ENCODE data around the gene ERCC8. TPM values are rescaled to one million over a fixed set of nuclear protein-coding genes. Genes with fewer than 3 reads are reported as not detected.
"Not testable (repeated sequence)": the region's sequence is repeated elsewhere in the genome, so short reads cannot be mapped to it uniquely, and the experiment has no call there.

Gene ERCC8
- total and polyA plus RNA-seq, 2 experiments from 2014 or later: 21.6 to 53.9 TPM

GRCh38 chr5:60860572-60860971 is 84.3 kb downstream of the ERCC8 start:
- H3K4me1 ChIP-seq (ENCODE audit: insufficient read depth); ATAC-seq; H2AFZ ChIP-seq; H3F3A ChIP-seq (replicated peaks; ENCODE audit: low read depth); H3K4me3 Mint-ChIP-seq; H3K27ac Mint-ChIP-seq; H4K20me1 ChIP-seq (replicated peaks; ENCODE audit: insufficient read depth); H3K9me2 ChIP-seq (ENCODE audit: insufficient read depth); H3K4me2 ChIP-seq; H3K27ac ChIP-seq (ENCODE audit: low read depth); H3K4me1 Mint-ChIP-seq; H3K27me3 Mint-ChIP-seq (ENCODE audit: insufficient read depth, low read depth, poor library complexity); H3K4me3 ChIP-seq; DNase-seq (ENCODE audit: low spot score); H3K27me3 ChIP-seq (ENCODE audit: insufficient read depth); H3K79me2 ChIP-seq (replicated peaks; ENCODE audit: insufficient read depth); H3K36me3 ChIP-seq (ENCODE audit: insufficient read depth): not testable (repeated sequence)
- H3K9me3 Mint-ChIP-seq: peaks cover 38% of the 10 kb centered on the region
- peaks cover 22% of the 10 kb centered on the region; the same call in 2 of the 3 replicates for H3K36me3 Mint-ChIP-seq (ENCODE audit: low read depth)

- Histone ChIP-seq H4K20me1 (replicated peaks; ENCODE audit: insufficient read depth) (no peaks in the 10 kb centered on the region), H3K4me2 (no peak overlapping the region), H3K4me1 (ENCODE audit: insufficient read depth) (peaks cover 10% of the 10 kb centered on the region; the same call in 1 of the 2 replicates), H3K27me3 (ENCODE audit: insufficient read depth) (no peaks in the 10 kb centered on the region), H3K79me2 (replicated peaks; ENCODE audit: insufficient read depth) (no peaks in the 10 kb centered on the region), H3K9me2 (ENCODE audit: insufficient read depth) (peaks cover 10% of the 10 kb centered on the region), H3F3A (replicated peaks; ENCODE audit: low read depth) (no peaks in the 10 kb centered on the region), H3K36me3 (ENCODE audit: insufficient read depth) (0 out of 2 replicates have a peak, but pooled peaks cover 5% of the 10 kb centered on the region), H3K4me3 (no peak overlapping the region), H2AFZ (no peak overlapping the region), H3K27ac (ENCODE audit: low read depth) (no peak overlapping the region)
- H3K27ac Mint-ChIP-seq: no peak overlapping the region
- no peak overlapping the region for H3K4me3 Mint-ChIP-seq
- no peak for TF ChIP-seq ZNF114 (CRISPR knock-in tag; IDR thresholded peaks at IDR 0.05)
- TF ChIP-seq ETS1 (IDR thresholded peaks at IDR 0.05): no peak
- TF ChIP-seq REST (IDR thresholded peaks at IDR 0.05; ENCODE audit: unreplicated experiment): no peak
- no peak for TF ChIP-seq ZNF462 (CRISPR knock-in tag; IDR thresholded peaks at IDR 0.05)
- TF ChIP-seq CREB1 (CRISPR knock-in tag; IDR thresholded peaks at IDR 0.05; ENCODE audit: low read depth): no peak
- TF ChIP-seq POLR2AphosphoS5 (IDR thresholded peaks at IDR 0.05; ENCODE audit: low read depth): no peak
- TF ChIP-seq EZH2phosphoT487 (IDR thresholded peaks at IDR 0.05; ENCODE audit: unreplicated experiment): no peak
- no peak for TF ChIP-seq NANOG (IDR thresholded peaks at IDR 0.05; ENCODE audit: borderline replicate concordance)
- TF ChIP-seq EZH2 (IDR thresholded peaks at IDR 0.05; ENCODE audit: low read depth, unreplicated experiment): no peak
- H3K27me3 Mint-ChIP-seq (ENCODE audit: insufficient read depth, low read depth, poor library complexity): no peaks in the 10 kb centered on the region
- DNase-seq (ENCODE audit: low spot score): no peak
- no peak for ATAC-seq
- H3K4me1 Mint-ChIP-seq: no peaks in the 10 kb centered on the region
- peaks cover 17% of the 10 kb centered on the region; the same call in 2 of the 3 replicates for H3K36me3 Mint-ChIP-seq (ENCODE audit: low read depth)
- H3K9me3 Mint-ChIP-seq: peaks cover 26% of the 10 kb centered on the region
Observed at GRCh38 chr5:60856066-60856465, 88.8 kb downstream of the ERCC8 start.

Data from GM23338 (cell line).